Measurements from ENCODE around the gene TAF13. TPM values are rescaled to one million over a fixed set of nuclear protein-coding genes. Genes with fewer than 3 reads are reported as not detected.

Gene TAF13
- total RNA-seq, 1 donor, result 117 TPM

DNA sequence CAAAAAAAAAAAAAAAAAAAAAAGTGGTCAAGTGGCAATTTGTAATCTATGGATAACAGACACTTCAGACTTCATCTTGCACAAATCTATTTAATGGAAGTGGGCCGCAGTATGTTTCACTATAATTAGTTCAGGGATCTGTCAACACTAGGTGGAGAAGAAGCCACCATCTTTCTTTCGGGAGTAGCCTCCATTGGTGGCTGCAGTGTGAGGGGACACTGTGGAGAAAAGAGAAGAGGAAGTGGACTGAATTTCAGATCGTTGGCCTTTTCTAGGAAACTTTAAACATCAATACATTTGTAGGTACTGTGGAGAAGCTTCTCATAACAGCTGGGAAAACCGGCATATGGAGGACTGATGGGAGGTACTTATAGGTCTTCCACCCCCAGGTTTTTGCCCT is 30.1 kb upstream of the TAF13 start:
- no peak overlapping the region for H3K4me3 ChIP-seq (ENCODE audit: low read depth, low read length)
- no peak for DNase-seq (ENCODE audit: low read depth)
- no peak for TF ChIP-seq CTCF (IDR thresholded peaks at IDR 0.05; ENCODE audit: insufficient read depth, low read depth, low read length)

GRCh38 chr1:109104364-109105151 is 28.8 kb upstream of the TAF13 start:
- no peak for TF ChIP-seq CTCF (IDR thresholded peaks at IDR 0.05; ENCODE audit: insufficient read depth, low read depth, low read length)
- H3K4me3 ChIP-seq (ENCODE audit: low read depth, low read length), result no peak overlapping the region
- DNase-seq (ENCODE audit: low read depth), result no peak

GRCh38 chr1:109099938-109100773 is 24.4 kb upstream of the TAF13 start:
- peak overlapping the region; percentile 84 for H3K4me3 ChIP-seq (ENCODE audit: low read depth, low read length)
- peak; percentile 98 for DNase-seq (ENCODE audit: low read depth)
- peak; percentile 92 for TF ChIP-seq CTCF (IDR thresholded peaks at IDR 0.05; ENCODE audit: insufficient read depth, low read depth, low read length)

- H3K4me3 ChIP-seq (ENCODE audit: low read depth, low read length), result no peak overlapping the region
- TF ChIP-seq CTCF (IDR thresholded peaks at IDR 0.05; ENCODE audit: insufficient read depth, low read depth, low read length), result no peak
- no peak for DNase-seq (ENCODE audit: low read depth)
Observed at GRCh38 chr1:109096120-109096519, 20.3 kb upstream of the TAF13 start.

GRCh38 chr1:109095631-109096030 is 19.8 kb upstream of the TAF13 start:
- H3K4me3 ChIP-seq (ENCODE audit: low read depth, low read length), result no peak overlapping the region
- no peak for DNase-seq (ENCODE audit: low read depth)
- TF ChIP-seq CTCF (IDR thresholded peaks at IDR 0.05; ENCODE audit: insufficient read depth, low read depth, low read length), result no peak

- no peak overlapping the region for H3K4me3 ChIP-seq (ENCODE audit: low read depth, low read length)
- no peak for TF ChIP-seq CTCF (IDR thresholded peaks at IDR 0.05; ENCODE audit: insufficient read depth, low read depth, low read length)
- no peak for DNase-seq (ENCODE audit: low read depth)
Observed at GRCh38 chr1:109094871-109095270, 19.1 kb upstream of the TAF13 start.

Data from fibroblast of villous mesenchyme (primary cell).